Stimulated activated CD4-positive, alpha-beta T cell treated with anti-CD3 and anti-CD28 coated beads, Interleukin-2, amount 100 ng/mL, for 48 hours (primary cell): Measurements from ENCODE around the gene TMEM45B.
"Not testable (repeated sequence)": the region's sequence is repeated elsewhere in the genome, so short reads cannot be mapped to it uniquely, and the experiment has no call there.

Experiments
- DNase-seq, 2 donors: peaks; one replicate each; pipeline ENCODE4 v3.0.0-alpha.2; 2020

TMEM45B gene

DNA sequence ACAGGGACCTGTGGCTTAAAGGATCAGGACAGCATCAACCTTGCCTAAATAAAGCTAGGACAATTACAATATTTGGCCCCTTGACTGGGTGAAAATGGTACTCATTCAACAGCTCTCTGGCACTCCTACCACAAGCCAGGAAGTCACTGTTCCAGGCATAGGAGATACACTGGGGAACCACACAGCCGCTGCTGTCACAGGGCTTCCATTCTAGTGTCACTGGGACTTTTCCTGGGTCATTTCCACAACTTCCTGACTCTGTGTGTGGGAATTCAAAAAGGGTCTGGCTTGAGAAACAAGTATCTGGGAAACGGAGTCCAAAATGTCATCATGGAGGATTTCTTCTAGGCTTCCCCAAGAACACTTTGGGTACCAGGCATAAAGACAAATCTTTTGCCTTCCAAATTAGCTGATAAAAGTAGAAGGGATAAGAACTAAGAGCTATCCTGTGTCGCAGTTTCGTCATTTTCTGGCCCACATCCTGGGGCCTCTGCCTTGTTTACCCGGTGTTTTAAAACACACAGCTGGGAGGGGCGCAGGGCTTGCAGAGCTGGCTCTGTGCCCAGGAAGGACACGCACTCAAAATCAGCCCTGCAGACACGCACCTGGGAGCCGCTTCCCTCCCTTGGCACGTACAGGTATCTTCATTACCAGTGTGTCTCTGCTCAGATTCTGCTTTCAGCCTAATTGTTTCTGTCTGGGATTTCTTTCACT is 38.0 kb downstream of the TMEM45B start:
- DNase-seq, result peak; percentile 17 to 26

DNA sequence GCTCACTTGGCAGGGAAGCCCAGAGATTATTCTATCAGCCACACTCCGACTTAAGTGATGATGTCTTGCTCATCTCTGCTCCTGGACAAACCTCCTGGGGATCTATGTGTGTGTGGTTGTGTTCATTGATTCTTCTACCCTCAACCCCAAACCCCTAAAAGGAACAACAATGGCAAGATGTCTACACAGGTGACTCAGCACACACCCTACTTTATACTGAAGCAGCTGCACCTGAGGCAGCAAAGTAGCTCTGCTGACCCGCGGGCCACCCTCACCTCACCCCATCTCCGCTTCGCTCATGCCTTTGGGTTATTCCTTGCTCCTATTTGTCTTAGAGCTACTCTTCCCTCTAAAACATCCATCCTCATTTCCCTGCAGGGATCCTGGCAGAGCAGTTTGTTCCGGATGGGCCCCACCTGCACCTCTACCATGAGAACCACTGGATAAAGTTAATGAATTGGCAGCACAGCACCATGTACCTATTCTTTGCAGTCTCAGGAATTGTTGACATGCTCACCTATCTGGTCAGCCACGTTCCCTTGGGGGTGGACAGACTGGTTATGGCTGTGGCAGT is 38.7 kb downstream of the TMEM45B start:
- DNase-seq, result no peak

DNA sequence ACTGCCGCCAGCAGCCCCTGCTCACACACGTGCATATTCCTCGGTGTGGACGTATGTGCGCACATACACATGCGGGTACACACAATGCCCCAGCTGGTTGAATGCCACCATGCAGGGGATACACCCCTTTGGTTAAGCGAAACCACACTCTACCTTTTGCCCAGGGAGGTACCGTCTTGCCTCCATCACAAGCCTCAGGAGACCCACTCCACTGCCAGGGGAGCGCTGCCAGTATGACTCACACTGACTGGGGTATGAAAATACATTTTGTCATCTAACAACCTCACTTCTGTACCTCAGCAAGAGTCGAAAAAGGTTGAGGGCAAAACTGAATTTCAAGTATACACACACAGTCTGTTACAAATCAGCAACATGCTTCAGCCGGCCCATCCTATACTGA is 39.4 kb downstream of the TMEM45B start:
- no peak for DNase-seq

DNA sequence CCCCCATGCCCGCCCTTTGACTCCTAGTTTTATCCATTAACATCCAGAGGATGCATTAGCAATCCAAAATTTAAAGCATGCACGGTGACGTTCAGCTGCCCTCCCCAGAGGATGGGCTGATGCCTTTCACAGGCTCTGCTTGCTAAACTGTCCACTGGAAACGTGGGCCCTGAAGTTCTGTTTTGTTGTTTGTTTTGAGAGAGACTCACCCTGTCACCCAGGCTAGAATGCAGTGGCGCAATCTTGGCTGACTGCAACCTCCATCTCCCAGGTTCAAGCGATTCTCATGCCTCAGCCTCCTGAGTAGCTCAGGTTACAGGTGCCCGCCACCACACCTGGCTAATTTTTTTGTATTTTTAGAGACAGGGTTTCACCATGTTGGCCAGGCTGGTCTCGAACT is 40.4 kb downstream of the TMEM45B start:
- DNase-seq, result no peak

DNA sequence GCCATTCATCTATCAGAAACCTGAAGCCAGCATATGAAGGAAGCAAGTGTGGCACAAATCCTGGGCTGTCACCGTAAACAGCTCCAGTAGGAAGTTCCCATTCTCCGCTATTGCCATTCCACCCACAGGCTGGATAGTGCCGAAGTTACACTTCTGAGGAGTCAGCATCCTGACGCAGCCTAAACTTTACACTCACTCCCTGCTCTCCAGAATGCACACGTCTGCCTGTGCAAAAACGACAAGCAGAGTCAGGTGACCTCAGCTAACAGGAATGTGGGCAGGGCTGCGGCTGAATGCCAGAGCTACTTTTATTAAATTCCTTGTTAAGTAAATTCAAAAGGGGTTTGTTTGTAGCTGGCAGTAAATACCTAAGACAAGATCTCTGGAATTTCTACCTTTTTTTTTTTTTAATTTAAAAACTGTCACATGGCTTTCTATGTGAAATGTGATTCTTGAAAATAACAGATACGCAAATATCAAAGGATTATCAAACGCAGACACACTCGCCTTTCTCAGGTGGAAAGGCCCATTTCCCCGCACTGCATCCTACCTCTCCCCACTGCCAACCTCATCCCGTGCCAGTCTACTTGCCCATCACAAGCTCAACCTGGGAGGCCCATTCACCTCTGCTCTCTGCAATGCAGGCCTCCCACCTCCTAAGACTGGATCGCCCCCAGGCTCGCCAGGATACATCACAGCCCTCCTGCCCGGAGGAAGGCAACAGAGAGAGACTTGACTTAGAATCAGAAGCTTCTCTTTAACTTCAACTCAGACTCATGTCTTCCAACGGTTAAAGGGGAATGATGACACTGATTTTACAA is 46.3 kb downstream of the TMEM45B start:
- no peak for DNase-seq

DNA sequence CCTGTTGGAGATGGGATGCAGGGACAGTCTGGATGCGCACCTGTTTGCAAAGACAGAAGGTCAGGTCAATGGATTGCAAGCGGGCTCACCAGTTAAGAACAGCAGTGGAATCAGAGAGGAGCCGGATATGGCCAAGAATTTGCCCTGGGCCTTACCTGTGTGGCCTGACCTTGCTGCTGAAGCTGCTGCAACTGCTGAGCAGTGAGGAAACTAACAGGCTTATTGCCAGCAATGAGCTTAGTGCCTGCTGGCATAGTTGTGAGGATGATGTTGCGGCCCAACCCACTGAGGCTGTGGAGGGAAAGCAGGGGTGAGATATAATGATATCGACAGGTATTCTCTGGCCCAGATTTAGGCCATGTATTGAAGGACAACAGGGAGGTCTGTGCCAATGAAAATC is 49.2 kb downstream of the TMEM45B start:
- no peak for DNase-seq

DNA sequence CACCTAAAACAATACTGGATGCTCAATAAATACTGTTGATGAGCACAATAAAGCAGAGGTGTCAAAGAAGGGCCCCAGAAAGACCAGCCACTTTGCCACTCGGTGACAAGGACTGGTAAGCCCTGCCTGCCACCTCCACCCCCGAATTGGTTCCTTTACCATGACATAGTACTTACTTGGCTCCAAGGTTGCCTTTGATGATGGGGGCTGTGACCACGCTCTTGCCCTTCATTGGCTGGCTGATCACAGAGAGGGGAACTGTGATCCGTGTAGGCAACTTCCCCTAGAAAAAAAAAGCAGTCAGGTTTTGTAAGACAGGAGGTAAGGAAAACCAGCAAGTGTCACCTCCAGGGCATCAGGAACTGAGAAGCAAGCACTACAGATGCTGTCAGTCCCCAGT is 50.1 kb downstream of the TMEM45B start:
- no peak for DNase-seq

DNA sequence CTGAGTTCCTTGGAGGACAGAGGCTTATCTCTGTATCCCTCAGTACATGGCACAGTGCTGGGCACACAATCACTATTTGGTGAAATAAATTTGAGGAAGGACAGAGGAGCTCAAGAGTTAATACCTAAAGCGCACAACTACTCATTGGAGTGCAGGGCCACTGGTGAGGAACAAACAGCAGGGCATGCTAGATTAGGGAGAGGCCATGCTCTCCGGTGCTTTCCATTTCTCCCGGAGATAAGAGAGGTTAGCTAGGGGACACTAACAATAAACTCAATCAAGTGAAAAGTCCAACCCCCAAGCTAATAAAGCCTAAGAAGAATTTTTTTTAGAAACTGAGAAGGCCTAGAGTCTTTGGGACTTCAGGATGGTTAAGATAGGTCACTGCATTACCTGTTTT is 50.7 kb downstream of the TMEM45B start:
- DNase-seq, result no peak

DNA sequence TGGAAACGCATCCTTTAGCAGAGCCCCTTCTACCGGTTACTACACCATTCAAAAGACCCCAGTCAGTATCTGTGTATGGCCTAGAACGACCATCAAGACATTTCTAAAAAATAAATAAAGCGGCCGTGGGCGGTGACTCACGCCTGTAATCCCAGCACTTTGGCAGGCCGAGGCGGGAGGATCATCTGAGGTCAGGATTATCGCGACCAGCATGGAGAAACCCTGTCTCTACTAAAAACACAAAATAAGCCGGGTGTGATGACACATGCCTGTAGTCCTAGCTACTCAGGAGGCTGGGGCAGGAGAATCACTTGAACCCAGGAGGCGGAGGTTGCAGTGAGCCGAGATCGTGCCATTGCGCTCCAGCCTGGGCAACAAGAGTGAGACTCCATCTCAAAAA is 53.0 kb downstream of the TMEM45B start:
- DNase-seq, result not testable (repeated sequence)

DNA sequence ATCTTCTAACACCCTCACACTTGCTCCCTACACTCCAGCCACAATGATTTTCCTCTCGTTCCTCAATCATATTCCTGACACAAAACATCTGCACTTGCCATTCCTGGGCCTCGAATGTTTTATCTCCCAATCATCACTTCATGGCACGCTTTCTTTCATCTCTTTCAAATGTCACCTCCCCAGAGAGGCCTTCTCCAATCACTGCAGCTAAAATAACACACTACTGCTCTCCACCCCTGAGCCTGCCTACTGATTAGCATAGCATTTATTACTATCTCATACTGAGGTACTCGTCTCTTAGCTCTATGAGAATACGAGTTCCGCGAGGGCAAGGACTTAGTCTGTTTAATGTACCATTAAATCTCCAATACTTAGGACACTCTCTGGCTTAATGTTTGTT is 56.3 kb downstream of the TMEM45B start:
- DNase-seq, result no peak

DNA sequence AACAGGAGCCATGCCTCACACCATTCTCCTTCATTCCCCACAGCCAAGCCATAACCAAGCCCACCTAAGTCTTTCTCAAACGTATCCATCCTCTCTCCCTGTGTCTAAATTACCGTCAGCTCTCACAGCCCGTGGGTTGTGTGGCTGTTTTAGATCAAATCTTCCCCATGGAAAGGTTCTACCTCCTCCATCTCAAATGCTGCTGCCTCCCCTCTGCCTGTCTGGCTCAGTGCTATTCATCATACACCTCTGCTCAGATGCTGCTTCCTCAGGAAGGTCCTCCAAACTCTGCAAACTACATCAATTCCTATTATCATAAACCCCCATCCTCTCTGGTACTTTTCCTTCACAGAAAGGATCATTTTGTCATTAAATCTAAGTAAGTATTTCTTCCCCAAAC is 64.7 kb downstream of the TMEM45B start:
- DNase-seq, result no peak

DNA sequence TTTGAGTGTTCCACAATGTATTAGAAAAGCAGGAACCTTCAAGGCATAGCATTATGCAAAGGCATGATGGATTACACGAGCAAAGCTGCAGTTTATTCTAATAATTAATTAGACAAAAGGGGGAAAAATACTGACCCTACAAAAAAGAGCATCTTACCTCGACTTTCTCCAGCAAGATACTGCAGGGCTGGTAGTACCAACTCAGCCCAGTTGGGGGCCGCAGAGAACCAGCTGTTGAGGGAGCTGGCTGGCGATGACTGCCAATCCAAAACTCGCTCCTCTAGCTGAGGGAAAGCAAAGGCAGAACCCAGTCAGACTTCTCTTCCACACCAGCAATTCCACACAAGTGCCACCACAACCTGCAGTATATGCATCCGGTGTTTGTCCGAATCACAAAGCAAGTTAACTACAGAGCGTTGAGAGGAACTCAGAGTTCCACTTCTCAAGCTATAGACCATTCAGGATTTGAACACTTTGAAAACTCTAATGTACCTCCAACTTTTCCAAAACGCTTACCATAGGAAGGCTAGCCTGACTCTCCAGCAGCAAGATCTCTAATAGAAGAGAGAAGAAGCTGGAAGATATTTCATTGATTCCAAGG is 66.0 kb downstream of the TMEM45B start:
- DNase-seq, result peak; percentile 28 to 48

DNA sequence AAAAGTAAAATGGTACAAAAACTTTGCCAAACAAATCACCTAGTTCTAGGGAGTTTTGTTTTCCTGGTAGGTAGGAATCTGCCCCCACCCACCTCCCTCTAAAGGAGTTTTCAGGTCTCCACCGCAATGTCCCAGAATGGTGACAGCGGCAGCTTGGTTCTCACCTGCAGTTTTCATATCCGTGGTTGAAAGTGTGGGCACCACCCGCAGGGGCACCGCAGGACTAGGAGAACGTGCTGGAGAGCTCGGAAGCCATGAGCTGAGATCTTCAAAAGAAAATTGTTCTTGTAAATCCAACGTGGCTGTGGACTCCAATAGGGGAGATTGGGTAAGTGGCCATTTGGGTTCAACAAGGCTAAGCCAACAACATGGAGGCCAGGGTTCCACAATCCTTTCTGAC is 68.9 kb downstream of the TMEM45B start:
- DNase-seq, result no peak

DNA sequence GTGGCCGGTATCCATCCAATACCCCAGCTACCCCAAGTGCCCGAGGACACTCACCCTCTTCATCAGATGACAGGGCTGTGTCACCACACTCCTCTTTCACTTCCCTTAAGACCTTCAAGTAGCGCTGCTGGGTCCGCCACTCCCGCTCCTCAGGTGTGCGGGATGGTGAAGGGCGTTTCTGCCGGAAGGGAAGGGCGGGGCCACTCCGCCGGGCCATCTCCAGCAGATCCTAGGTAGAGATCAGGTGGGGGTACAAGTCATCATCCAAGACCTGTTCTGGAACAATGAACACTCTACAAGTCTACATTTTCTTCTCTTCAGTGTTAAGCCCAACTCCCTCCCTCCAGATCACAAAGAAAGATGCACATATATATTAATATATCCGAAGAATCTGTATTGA is 69.7 kb downstream of the TMEM45B start:
- no peak for DNase-seq

DNA sequence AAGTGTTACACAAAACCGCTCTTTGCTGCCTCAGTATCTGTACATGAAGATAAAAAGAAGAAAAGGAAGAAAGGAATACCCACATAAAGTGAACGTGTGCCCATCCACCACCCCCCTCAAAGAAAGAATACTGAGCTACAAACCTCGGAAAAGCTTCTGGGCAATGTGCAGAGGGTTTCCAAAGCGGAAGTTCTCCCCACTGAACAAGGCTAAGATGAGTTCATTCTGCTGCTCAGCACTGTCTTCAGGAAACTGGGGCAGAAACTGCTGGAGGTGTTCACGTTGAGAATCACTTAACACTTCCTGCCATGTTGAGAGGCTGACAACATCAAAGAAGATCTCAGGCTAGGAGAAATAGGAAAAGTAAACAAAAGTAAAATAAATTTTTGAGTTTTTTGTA is 72.8 kb downstream of the TMEM45B start:
- DNase-seq, result no peak

DNA sequence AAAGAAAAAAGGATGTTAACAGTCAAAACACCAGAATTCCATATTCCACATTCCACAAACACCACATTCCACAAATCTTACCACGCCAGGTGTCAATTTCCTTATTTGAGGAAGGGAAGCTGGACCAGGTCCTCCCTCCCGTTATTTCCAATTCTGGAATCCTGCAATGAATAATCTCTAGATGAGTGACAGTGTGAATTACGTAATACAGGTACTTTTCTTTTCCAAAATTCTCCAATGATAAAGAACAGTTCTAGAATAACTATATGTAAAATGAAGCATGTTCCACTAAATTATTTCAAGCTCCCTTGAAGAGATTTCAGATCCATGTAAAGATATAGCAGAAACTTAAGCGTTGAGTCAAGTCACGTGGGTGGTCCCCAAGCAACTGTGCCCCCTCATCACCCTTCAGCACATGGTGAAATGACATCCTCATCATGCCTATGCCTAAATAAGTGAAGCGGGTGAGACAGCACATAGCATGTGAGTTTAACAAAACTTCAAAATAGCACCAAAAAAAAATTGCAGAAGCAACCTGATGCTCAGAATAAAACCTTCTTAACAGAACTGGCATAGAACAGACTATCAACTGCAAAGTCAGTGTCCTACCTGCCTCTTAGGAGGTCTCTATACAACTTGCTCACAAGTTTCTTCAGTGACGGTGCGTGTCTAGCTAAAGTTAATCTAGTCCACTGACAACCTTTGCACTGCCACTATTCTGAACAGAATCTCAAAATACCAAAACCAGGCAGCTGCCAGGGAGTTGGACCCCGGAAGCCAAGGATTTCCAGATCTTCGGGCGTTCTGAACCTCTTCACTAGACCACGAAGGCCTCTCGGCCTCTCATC is 78.9 kb downstream of the TMEM45B start:
- DNase-seq, result no peak

DNA sequence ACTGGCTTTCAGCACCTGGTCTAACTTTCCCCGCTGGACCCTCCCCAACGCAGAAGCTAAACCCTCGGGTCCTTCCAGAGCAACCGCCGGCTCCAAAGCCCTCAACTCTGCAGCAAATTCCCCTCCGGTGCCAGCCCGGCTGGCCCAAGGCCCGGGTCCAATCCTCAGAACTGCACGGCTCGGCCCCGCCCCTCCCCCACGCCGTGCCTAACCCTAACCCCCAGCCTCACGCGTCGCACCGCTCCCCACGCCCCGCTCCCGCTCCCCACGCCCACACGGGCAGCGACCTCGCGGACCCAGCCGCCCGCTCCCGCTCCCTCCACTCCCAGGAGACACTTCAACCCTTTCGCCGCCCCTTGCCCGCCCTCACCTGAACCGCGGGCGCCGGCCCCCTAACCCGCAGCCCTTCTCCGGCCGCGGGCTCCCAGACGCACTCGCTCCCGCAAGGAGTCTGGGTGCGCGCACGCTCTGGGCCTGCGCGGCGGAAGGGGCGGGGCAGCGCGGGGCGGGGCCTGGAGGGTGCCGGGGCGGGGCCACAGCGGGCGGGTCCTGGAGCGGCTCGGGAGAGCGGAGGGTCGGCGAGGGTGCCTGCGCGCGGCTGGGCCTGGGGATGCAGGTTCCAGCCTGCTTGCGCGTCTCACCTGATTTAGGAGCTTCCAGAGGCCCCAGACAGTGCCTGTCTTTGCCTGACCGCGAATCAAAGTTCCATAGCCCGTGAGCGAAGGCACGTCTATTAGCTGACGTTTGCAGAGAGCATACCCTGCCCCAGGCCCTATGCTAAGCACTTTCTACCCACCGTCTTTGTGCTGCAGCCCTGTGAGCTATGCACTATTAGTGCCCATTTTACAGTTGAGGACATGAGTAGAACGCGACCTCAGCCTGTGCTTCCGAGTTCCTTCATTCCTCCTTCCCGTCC is 79.7 kb downstream of the TMEM45B start, which contains the start of gene NFRKB:
TSS of gene NFRKB (minus strand) at position 453 of the 916 bp plus-strand sequence. CDS start 2,729 bp downstream, outside the sequence.
- peak; percentile 85 to 92 for DNase-seq

DNA sequence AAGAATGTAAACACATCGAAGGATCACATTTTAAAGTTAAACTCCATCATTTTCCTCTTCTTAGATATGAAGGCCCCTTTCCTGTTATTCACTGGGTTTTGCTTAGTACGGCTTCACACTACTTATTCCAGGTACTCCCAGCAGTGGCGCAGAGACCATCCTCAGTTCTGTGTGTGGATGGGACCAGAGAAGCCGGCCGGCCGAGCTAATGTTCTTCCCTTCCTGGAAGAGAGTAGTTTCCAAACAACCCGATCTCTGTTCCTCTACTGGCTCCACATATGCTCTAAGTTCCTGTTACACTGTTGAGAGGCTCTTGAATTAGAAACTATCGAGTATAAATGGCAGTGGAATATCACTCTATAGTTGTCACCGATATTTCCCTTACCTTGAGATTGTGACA is 80.4 kb downstream of the TMEM45B start:
- DNase-seq, result no peak

DNA sequence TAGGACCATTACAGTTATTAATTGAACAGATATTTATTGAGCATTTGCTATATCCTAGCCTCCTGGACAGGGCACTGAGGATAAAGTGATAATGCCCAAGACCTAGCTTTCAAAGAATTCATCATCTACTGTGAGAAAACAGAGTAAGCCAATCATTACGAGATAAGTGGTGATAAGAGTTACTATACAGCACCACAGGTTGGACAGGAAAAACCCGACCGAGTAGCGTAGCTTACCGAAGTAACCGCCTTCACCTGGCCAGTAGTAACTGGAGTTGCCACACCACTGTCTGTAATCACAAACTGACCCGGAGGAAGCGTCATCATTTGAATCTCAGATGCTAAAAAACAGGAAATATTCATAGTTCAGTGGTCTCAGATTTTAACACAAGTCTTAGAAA is 89.8 kb downstream of the TMEM45B start:
- DNase-seq, result no peak
